H9 (cell line): ENCODE measurements around the gene SLC5A1. TPM values are rescaled to one million over a fixed set of nuclear protein-coding genes. Genes with fewer than 3 reads are reported as not detected.

Source experiments
- DNase-seq: peaks from one replicate; pipeline ENCODE4 v3.0.0-alpha.2; 2017
- H2AFZ ChIP-seq: one replicate; pipeline ENCODE4 v1.6.1; 2013; ENCODE audit warnings: mild to moderate bottlenecking, low read length, control low read depth, moderate library complexity
- H2AK5ac ChIP-seq: 2 replicates; pipeline ENCODE4 v1.6.1; 2013; ENCODE audit warnings: low read length, control low read depth, mixed read lengths; ENCODE audit not compliant: insufficient read length
- H2BK120ac ChIP-seq: one replicate; pipeline ENCODE4 v1.6.1; 2013; ENCODE audit warnings: low read depth, mild to moderate bottlenecking, low read length, control low read depth, inconsistent platforms; ENCODE audit not compliant: poor library complexity, severe bottlenecking
- H2BK12ac ChIP-seq: 2 replicates; pipeline ENCODE4 v1.6.1; 2013; ENCODE audit warnings: low read length, control low read depth, mixed read lengths, low read depth; ENCODE audit not compliant: insufficient read length
- H2BK15ac ChIP-seq: 2 replicates; pipeline ENCODE4 v1.6.1; 2013; ENCODE audit warnings: low read depth, low read length, control low read depth
- H2BK20ac ChIP-seq: one replicate; pipeline ENCODE4 v1.6.1; 2013; ENCODE audit warnings: low read depth, mild to moderate bottlenecking, low read length, control low read depth, inconsistent platforms; ENCODE audit not compliant: poor library complexity, severe bottlenecking
- H2BK5ac ChIP-seq: 2 replicates; pipeline ENCODE4 v1.6.1; 2013; ENCODE audit warnings: low read length, control low read depth, mixed read lengths; ENCODE audit not compliant: insufficient read length
- H3K14ac ChIP-seq: 2 replicates; pipeline ENCODE4 v1.6.1; 2013; ENCODE audit warnings: low read length, control low read depth; ENCODE audit not compliant: insufficient read depth
- H3K18ac ChIP-seq: 2 replicates; pipeline ENCODE4 v1.6.1; 2013; ENCODE audit warnings: low read depth, mild to moderate bottlenecking, mixed read lengths, low read length, control low read depth; ENCODE audit not compliant: insufficient read length
- H3K23ac ChIP-seq: 2 replicates; pipeline ENCODE4 v1.6.1; 2013; ENCODE audit warnings: low read length, control low read depth, mixed read lengths, low read depth; ENCODE audit not compliant: insufficient read length
- H3K23me2 ChIP-seq: 2 replicates; pipeline ENCODE4 v1.6.1; 2013; ENCODE audit warnings: low read depth, mild to moderate bottlenecking, mixed read lengths, low read length, control low read depth; ENCODE audit not compliant: insufficient read length, poor library complexity, severe bottlenecking
- H3K27ac ChIP-seq: 2 replicates; pipeline ENCODE4 v1.5.1; 2013; ENCODE audit warnings: low read length, control low read depth, mixed read lengths, low read depth; ENCODE audit not compliant: insufficient read length
- H3K27me3 ChIP-seq: 2 replicates; pipeline ENCODE4 v1.6.1; 2013; ENCODE audit warnings: low read length, control low read depth, inconsistent platforms; ENCODE audit not compliant: insufficient read depth
- H3K4ac ChIP-seq: 2 replicates; pipeline ENCODE4 v1.6.1; 2013; ENCODE audit warnings: low read depth, mild to moderate bottlenecking, control low read depth, inconsistent platforms, low read length, moderate library complexity
- H3K4me1 ChIP-seq: 2 replicates; pipeline ENCODE4 v1.6.1; 2013; ENCODE audit warnings: low read length, control low read depth, inconsistent platforms; ENCODE audit not compliant: insufficient read depth
- H3K4me2 ChIP-seq: 2 replicates; pipeline ENCODE4 v1.6.1; 2013; ENCODE audit warnings: low read length, control low read depth, mixed read lengths; ENCODE audit not compliant: insufficient read length, insufficient read depth
- H3K56ac ChIP-seq: 2 replicates; pipeline ENCODE4 v1.6.1; 2013; ENCODE audit warnings: low read depth, mild to moderate bottlenecking, mixed read lengths, low read length, control low read depth; ENCODE audit not compliant: insufficient read length
- H3K79me1 ChIP-seq: 2 replicates; pipeline ENCODE4 v1.6.1; 2013; ENCODE audit warnings: low read depth, mild to moderate bottlenecking, moderate library complexity, low read length, control low read depth, inconsistent platforms; ENCODE audit not compliant: insufficient read depth, poor library complexity, severe bottlenecking
- H3K79me2 ChIP-seq: 2 replicates; pipeline ENCODE4 v1.6.1; 2013; ENCODE audit warnings: low read length, control low read depth, inconsistent platforms; ENCODE audit not compliant: insufficient read depth
- H3K9ac ChIP-seq: 2 replicates; pipeline ENCODE4 v1.6.1; 2013; ENCODE audit warnings: low read length, control low read depth, mixed read lengths; ENCODE audit not compliant: insufficient read length; ENCODE audit errors: extremely low read depth
- H3K9me3 ChIP-seq: one replicate; pipeline ENCODE4 v1.6.1; 2013; ENCODE audit warnings: low read depth, low read length, inconsistent platforms; ENCODE audit not compliant: control insufficient read depth
- H3T11ph ChIP-seq: one replicate; pipeline ENCODE4 v1.6.1; 2013; ENCODE audit warnings: mild to moderate bottlenecking, low read length, control low read depth, inconsistent platforms
- H4K20me1 ChIP-seq: one replicate; pipeline ENCODE4 v1.6.1; 2013; ENCODE audit not compliant: control insufficient read depth, insufficient read length, insufficient read depth
- H4K5ac ChIP-seq: 2 replicates; pipeline ENCODE4 v1.6.1; 2013; ENCODE audit warnings: low read depth, mild to moderate bottlenecking, mixed read lengths, low read length, control low read depth; ENCODE audit not compliant: insufficient read length
- H4K8ac ChIP-seq: replicated peaks from 2 replicates; pipeline ENCODE4 v1.6.1; 2013; ENCODE audit warnings: low read length, control low read depth, mixed read lengths, low read depth; ENCODE audit not compliant: insufficient read length
- H4K91ac ChIP-seq: 2 replicates; pipeline ENCODE4 v1.6.1; 2013; ENCODE audit warnings: low read depth, mild to moderate bottlenecking, moderate library complexity, mixed read lengths, low read length, control low read depth; ENCODE audit not compliant: insufficient read length
- H3K27ac Mint-ChIP-seq, 3 experiments: 2 replicates in 2 of 3; 3 replicates in 1 of 3; pipeline ENCODE4 v1.8.0; 2020 to 2021; ENCODE audit warnings: mixed read lengths in 3 of 3, mild to moderate bottlenecking in 1 of 3, moderate library complexity in 1 of 3
- H3K27me3 Mint-ChIP-seq: 2 replicates; pipeline ENCODE4 v1.8.0; 2021; ENCODE audit warnings: low read depth, mild to moderate bottlenecking, moderate library complexity, mixed read lengths
- H3K36me3 Mint-ChIP-seq, 3 experiments: 2 replicates in 2 of 3; 3 replicates in 1 of 3; pipeline ENCODE4 v1.8.0; 2020 to 2021; ENCODE audit warnings: low read depth in 3 of 3, mixed read lengths in 3 of 3; ENCODE audit not compliant: insufficient read depth in 1 of 3
- H3K4me1 Mint-ChIP-seq, 2 experiments: 2 replicates each; pipeline ENCODE4 v1.8.0; 2020; ENCODE audit warnings: mixed read lengths in 2 of 2
- H3K4me3 Mint-ChIP-seq, 2 experiments: 2 replicates in 1 of 2; 3 replicates in 1 of 2; pipeline ENCODE4 v1.8.0; 2020 to 2021; ENCODE audit warnings: mild to moderate bottlenecking in 2 of 2, mixed read lengths in 2 of 2, moderate library complexity in 1 of 2
- H3K9me3 Mint-ChIP-seq, 2 experiments: 2 replicates in 1 of 2; 3 replicates in 1 of 2; pipeline ENCODE4 v1.8.0; 2020; ENCODE audit warnings: mild to moderate bottlenecking in 2 of 2, mixed read lengths in 2 of 2, moderate library complexity in 1 of 2
- WGBS: extraction: QIAGEN DNeasy Blood & Tissue Kit; methylation state at CpG from one replicate; pipeline ENCODE4 v1.1.7; 2013; ENCODE audit warnings: missing lambda C conversion rate, low lambda C conversion rate, mixed read lengths; ENCODE audit not compliant: insufficient read length; ENCODE audit errors: extremely low coverage; 5-methylcytosine and 5-hydroxymethylcytosine counted together
- total RNA-seq: library from RNA; stranded (reverse); gene quantifications from 2 replicates; pipeline ENCODE4 v1.2.1, GENCODE V29; 2021
- TF ChIP-seq, protein P1 (sequence below): fragments of 200-600 bp; sonication (generic); conservative IDR thresholded peaks from 3 replicates; pipeline ENCODE4 v1.8.0; 2021; ENCODE audit warnings: antibody characterized with exemption, mild to moderate bottlenecking

Gene SLC5A1
- total RNA-seq, 1 experiment from 2014 or later: not detected

DNA sequence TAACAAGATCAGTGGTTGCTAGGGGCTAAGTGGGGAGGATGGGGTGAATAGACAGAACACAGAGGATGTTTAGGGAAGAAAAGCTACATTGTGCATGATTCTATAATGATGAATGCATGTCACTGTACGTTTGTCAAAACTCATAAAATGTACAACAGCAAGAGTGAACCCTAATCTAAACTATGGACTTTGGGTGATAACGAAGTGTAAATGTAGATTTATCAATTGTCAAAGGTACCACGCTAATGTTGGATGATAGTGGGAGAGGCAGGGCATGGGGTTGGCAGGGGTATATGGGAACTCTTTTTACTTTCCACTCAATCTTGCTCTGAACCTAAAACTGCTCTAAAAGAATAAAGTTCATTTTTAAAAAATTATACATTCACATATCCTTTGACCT, 21.3 kb upstream of the SLC5A1 start:
- H4K8ac ChIP-seq: no peak overlapping the region
- H3T11ph ChIP-seq: no peak overlapping the region
- H3K27ac Mint-ChIP-seq: no peak overlapping the region
- H4K91ac ChIP-seq: no peak overlapping the region
- no peak overlapping the region for H2BK120ac ChIP-seq
- H3K27ac ChIP-seq: no peak overlapping the region
- H3K4me3 Mint-ChIP-seq: no peak overlapping the region
- H3K56ac ChIP-seq: no peak overlapping the region
- no peak overlapping the region for H4K5ac ChIP-seq
- no peaks in the 10 kb centered on the region for H3K9me3 ChIP-seq
- peaks cover 47% of the 10 kb centered on the region for H3K27me3 Mint-ChIP-seq
- H3K79me2 ChIP-seq: no peaks in the 10 kb centered on the region
- no peak overlapping the region for H2AK5ac ChIP-seq
- no peak for DNase-seq
- H3K23me2 ChIP-seq: no peaks in the 10 kb centered on the region
- no peak overlapping the region for H2BK5ac ChIP-seq
- no CpG with 5 or more reads among the region's 3 CpGs for WGBS
- no peak overlapping the region for H2BK20ac ChIP-seq
- TF ChIP-seq, protein P1, sequence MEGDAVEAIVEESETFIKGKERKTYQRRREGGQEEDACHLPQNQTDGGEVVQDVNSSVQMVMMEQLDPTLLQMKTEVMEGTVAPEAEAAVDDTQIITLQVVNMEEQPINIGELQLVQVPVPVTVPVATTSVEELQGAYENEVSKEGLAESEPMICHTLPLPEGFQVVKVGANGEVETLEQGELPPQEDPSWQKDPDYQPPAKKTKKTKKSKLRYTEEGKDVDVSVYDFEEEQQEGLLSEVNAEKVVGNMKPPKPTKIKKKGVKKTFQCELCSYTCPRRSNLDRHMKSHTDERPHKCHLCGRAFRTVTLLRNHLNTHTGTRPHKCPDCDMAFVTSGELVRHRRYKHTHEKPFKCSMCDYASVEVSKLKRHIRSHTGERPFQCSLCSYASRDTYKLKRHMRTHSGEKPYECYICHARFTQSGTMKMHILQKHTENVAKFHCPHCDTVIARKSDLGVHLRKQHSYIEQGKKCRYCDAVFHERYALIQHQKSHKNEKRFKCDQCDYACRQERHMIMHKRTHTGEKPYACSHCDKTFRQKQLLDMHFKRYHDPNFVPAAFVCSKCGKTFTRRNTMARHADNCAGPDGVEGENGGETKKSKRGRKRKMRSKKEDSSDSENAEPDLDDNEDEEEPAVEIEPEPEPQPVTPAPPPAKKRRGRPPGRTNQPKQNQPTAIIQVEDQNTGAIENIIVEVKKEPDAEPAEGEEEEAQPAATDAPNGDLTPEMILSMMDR: no peak
- no peak overlapping the region for H3K23ac ChIP-seq
- no peak overlapping the region for H3K4me2 ChIP-seq
- peaks cover 3 to 4% of the 10 kb centered on the region in 2 experiments; a peak in 1 of 4 replicates for H3K4me1 Mint-ChIP-seq
- no peaks in the 10 kb centered on the region for H3K79me1 ChIP-seq
- no peak overlapping the region for H2BK12ac ChIP-seq
- no peaks in the 10 kb centered on the region for H3K27me3 ChIP-seq
- no peaks in the 10 kb centered on the region for H3K9me3 Mint-ChIP-seq
- H3K18ac ChIP-seq: no peak overlapping the region
- H4K20me1 ChIP-seq: peaks cover 2% of the 10 kb centered on the region
- no peak overlapping the region for H2BK15ac ChIP-seq
- no peak overlapping the region for H3K9ac ChIP-seq
- H3K4me1 ChIP-seq: peaks cover 2% of the 10 kb centered on the region; the same call in 1 of the 2 replicates
- H3K4ac ChIP-seq: no peak overlapping the region
- H3K14ac ChIP-seq: no peak overlapping the region
- no peak overlapping the region for H2AFZ ChIP-seq
- H3K36me3 Mint-ChIP-seq: no peaks in the 10 kb centered on the region
